Kidney (tissue), 14 donors: ENCODE measurements around the gene SMOC1. TPM values are rescaled to one million over a fixed set of nuclear protein-coding genes. Genes with fewer than 3 reads are reported as not detected.

Experiments
- DNase-seq, 5 donors: peaks; one replicate each; pipeline ENCODE4 v3.0.0-alpha.2; 2013 to 2020
- FAIRE-seq: peaks from 2 replicates; lab custom pipeline; 2012; peaks lifted over from hg19 to GRCh38; lab: Jason Lieb, UNC
- H3K27ac ChIP-seq, 2 donors: one replicate each; pipeline ENCODE4 v1.7.0; 2013; ENCODE audit warnings: low read depth in 2 of 2, low read length in 2 of 2, inconsistent platforms in 1 of 2
- H3K27me3 ChIP-seq: one replicate; pipeline ENCODE4 v1.7.1; 2013; ENCODE audit warnings: low read length, inconsistent platforms; ENCODE audit not compliant: control insufficient read depth, insufficient read depth
- H3K36me3 ChIP-seq, 3 donors: one replicate each; pipeline versions ENCODE4 v1.7.0 to v1.7.1; 2013; ENCODE audit warnings: low read length in 3 of 3, control low read depth in 1 of 3, inconsistent platforms in 1 of 3; ENCODE audit not compliant: insufficient read depth in 3 of 3, control insufficient read depth in 2 of 3
- H3K4me1 ChIP-seq, 3 donors: one replicate each; pipeline versions ENCODE4 v1.7.0 to v1.7.1; 2013; ENCODE audit warnings: low read length in 3 of 3, inconsistent platforms in 1 of 3, low read depth in 1 of 3; ENCODE audit not compliant: control insufficient read depth in 2 of 3, insufficient read depth in 2 of 3
- H3K4me3 ChIP-seq, 3 donors: one replicate each; pipeline versions ENCODE4 v1.7.0 to v1.8.1; 2013; ENCODE audit warnings: low read length in 3 of 3, control low read depth in 1 of 3, inconsistent platforms in 1 of 3
- H3K9ac ChIP-seq, 3 donors: one replicate each; pipeline versions ENCODE4 v1.7.0 to v1.7.1; 2013; ENCODE audit warnings: low read length in 3 of 3, control low read depth in 1 of 3, inconsistent platforms in 1 of 3
- H3K9me3 ChIP-seq, 3 donors: one replicate each; pipeline versions ENCODE4 v1.7.0 to v1.7.1; 2013; ENCODE audit warnings: low read length in 3 of 3, control low read depth in 1 of 3, inconsistent platforms in 1 of 3; ENCODE audit not compliant: control insufficient read depth in 2 of 3, insufficient read depth in 1 of 3
- intact Hi-C: fragments of 100-400 bp; cut with DNase I; formaldehyde crosslinking; loops from one replicate; pipeline ENCODE4 v1.11.1; 2022
- polyA plus RNA-seq: library from polyadenylated mRNA; stranded (reverse); fragments of 350-450 nt; fragmentation: Illumina TruSeq; extraction: RNeasy Lipid Tissue Mini Kit (QIAGEN cat#74804); gene quantifications from one replicate; pipeline ENCODE4 v1.2.3, GENCODE V29; 2014; ENCODE audit warnings: low read depth, low replicate concordance; ENCODE audit not compliant: insufficient read depth
- total RNA-seq: library from RNA; stranded (reverse); fragmentation: NEBNext Ultra II Directional; extraction: Animal tissue kit (Norgen Biotek cat#: 25700); gene quantifications from one replicate; pipeline ENCODE4 v1.2.1, GENCODE V29; 2021
- TF ChIP-seq, protein P1 (sequence below): IDR thresholded peaks from 3 replicates; pipeline ENCODE4 v1.5.1; 2012; ENCODE audit warnings: mild to moderate bottlenecking, moderate library complexity, borderline replicate concordance; ENCODE audit not compliant: insufficient read depth; ENCODE audit errors: extremely low read depth
- donor health status: control.
- donor health status: control.
- donor health status: control.
- donor health status: control.
- donor health status: control.
- donor health status: DM: yes; HTN: yes; CAD: no.
- donor health status: Normal renal cell carcinoma (clear cell type).

SMOC1 gene
- total and polyA plus RNA-seq, 2 donors from 2014 or later, result 1.2 to 2.8 TPM

- H3K27ac ChIP-seq, result no peak overlapping the region
These were observed 139.0 kb downstream of the SMOC1 start for GRCh38 chr14:70018230-70018629.

GRCh38 chr14:70018713-70019211, 139.5 kb downstream of the SMOC1 start:
- peaks cover 0 to 2% (median 0%) of the 10 kb centered on the region in 3 donors for H3K4me1 ChIP-seq
- intact Hi-C loops, result no loop called here
- H3K9me3 ChIP-seq, result no peaks in the 10 kb centered on the region
- no peaks in the 10 kb centered on the region for H3K27me3 ChIP-seq
- H3K36me3 ChIP-seq, result no peaks in the 10 kb centered on the region
- no peak for DNase-seq
- H3K9ac ChIP-seq, result no peak overlapping the region
- no peak overlapping the region for H3K27ac ChIP-seq
- FAIRE-seq, result no peak
- TF ChIP-seq, protein P1, sequence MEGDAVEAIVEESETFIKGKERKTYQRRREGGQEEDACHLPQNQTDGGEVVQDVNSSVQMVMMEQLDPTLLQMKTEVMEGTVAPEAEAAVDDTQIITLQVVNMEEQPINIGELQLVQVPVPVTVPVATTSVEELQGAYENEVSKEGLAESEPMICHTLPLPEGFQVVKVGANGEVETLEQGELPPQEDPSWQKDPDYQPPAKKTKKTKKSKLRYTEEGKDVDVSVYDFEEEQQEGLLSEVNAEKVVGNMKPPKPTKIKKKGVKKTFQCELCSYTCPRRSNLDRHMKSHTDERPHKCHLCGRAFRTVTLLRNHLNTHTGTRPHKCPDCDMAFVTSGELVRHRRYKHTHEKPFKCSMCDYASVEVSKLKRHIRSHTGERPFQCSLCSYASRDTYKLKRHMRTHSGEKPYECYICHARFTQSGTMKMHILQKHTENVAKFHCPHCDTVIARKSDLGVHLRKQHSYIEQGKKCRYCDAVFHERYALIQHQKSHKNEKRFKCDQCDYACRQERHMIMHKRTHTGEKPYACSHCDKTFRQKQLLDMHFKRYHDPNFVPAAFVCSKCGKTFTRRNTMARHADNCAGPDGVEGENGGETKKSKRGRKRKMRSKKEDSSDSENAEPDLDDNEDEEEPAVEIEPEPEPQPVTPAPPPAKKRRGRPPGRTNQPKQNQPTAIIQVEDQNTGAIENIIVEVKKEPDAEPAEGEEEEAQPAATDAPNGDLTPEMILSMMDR, result no peak
- no peak overlapping the region for H3K4me3 ChIP-seq

More at GRCh38 chr14:70018230-70018629, 139.0 kb downstream of the SMOC1 start:
- Histone ChIP-seq H3K9me3 (no peaks in the 10 kb centered on the region), H3K4me1 (peaks cover 0 to 2% (median 0%) of the 10 kb centered on the region in 3 donors), H3K27me3 (no peaks in the 10 kb centered on the region), H3K9ac (no peak overlapping the region), H3K4me3 (no peak overlapping the region), H3K36me3 (no peaks in the 10 kb centered on the region)
- TF ChIP-seq, protein P1, result no peak
- FAIRE-seq (no peak), DNase-seq (peak in 2 of 5 donors; percentile 44 to 45)
- intact Hi-C loops, result no loop called here

- no peaks in the 10 kb centered on the region for H3K36me3 ChIP-seq
- intact Hi-C loops, result no loop called here
- no peaks in the 10 kb centered on the region for H3K9me3 ChIP-seq
- no peak overlapping the region for H3K4me3 ChIP-seq
- TF ChIP-seq, protein P1, result no peak
- DNase-seq (no peak), FAIRE-seq (no peak)
- H3K9ac ChIP-seq, result no peak overlapping the region
- H3K27me3 ChIP-seq, result no peaks in the 10 kb centered on the region
- no peak overlapping the region for H3K27ac ChIP-seq
- H3K4me1 ChIP-seq, result peaks cover 0 to 2% (median 0%) of the 10 kb centered on the region in 3 donors
These were observed 140.5 kb downstream of the SMOC1 start for GRCh38 chr14:70019695-70020094.
